Brain microvascular endothelial cell (primary cell): ENCODE results near the gene CNN2.

Experiments
- DNase-seq: peaks from one replicate; pipeline ENCODE4 v3.0.0-alpha.2; 2020
- H3K27ac ChIP-seq: fragments of 250-450 bp; sonication (Bioruptor Pico); 2 replicates; pipeline ENCODE4 v1.5.1; 2020; ENCODE audit warnings: mild to moderate bottlenecking, moderate library complexity
- H3K27me3 ChIP-seq: fragments of 250-450 bp; sonication (Bioruptor Pico); replicated peaks from 2 replicates; pipeline ENCODE4 v1.5.1; 2020; ENCODE audit warnings: mild to moderate bottlenecking
- H3K36me3 ChIP-seq: fragments of 250-450 bp; sonication (Bioruptor Pico); replicated peaks from 2 replicates; pipeline ENCODE4 v1.5.1; 2020; ENCODE audit warnings: mild to moderate bottlenecking
- H3K4me3 ChIP-seq: 2 replicates; pipeline ENCODE4 v1.5.1; 2011; ENCODE audit warnings: low read depth, mild to moderate bottlenecking, control low read depth, low read length, moderate library complexity
- in situ Hi-C: cut with HindIII; loops from 2 replicates; pipeline ENCODE4 v1.10.0; 2017; ENCODE audit warnings: low sequenced_read_pairs, low pct_ligation_motif_present
- TF ChIP-seq, protein P1 (sequence below): IDR thresholded peaks from 2 replicates; pipeline ENCODE4 v1.5.1; 2011; ENCODE audit warnings: low read depth, mild to moderate bottlenecking, moderate library complexity, low read length, control low read depth, inconsistent platforms; ENCODE audit errors: missing control alignments

The CNN2 gene

DNA sequence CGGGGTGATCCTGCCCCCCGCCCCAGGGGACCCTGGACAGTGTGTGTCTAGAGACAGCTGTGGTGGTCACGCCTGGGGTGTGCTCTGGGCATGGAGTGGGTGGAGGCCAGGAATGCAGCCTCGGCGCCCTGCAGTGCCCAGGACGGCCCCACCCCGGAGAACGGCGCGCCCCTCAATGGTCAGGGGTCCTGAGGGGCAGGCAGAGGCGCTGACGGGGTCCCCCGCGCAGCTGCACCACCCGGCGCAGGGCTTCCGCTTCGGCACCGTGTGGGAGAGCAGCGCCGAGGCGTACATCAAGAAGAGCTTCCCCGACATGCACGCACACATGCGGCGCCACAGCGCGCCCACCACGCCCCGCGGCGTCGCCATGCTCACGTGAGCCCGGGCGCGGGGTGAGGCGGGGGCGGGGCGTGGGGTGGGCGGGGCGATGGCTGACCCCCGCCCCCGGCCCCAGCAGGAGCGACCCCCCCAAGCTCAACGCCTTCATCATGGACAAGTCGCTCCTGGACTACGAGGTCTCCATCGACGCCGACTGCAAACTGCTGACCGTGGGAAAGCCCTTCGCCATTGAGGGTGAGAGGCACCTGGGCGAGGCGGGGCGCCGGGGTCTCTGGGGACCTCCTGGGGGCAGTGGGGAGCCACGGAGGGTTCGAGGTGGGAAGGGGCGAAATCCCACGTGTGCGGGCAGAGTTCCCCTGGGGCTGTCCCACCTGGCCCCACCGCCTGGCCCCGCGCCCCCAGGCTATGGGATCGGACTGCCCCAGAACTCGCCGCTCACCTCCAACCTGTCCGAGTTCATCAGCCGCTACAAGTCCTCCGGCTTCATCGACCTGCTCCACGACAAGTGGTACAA lies 18.8 kb upstream of the CNN2 start:
- in situ Hi-C loops: no loop called here
- Histone ChIP-seq H3K27ac (no peak overlapping the region), H3K27me3 (no peaks in the 10 kb centered on the region), H3K36me3 (peaks cover 29% of the 10 kb centered on the region), H3K4me3 (no peak overlapping the region)
- TF ChIP-seq, protein P1, sequence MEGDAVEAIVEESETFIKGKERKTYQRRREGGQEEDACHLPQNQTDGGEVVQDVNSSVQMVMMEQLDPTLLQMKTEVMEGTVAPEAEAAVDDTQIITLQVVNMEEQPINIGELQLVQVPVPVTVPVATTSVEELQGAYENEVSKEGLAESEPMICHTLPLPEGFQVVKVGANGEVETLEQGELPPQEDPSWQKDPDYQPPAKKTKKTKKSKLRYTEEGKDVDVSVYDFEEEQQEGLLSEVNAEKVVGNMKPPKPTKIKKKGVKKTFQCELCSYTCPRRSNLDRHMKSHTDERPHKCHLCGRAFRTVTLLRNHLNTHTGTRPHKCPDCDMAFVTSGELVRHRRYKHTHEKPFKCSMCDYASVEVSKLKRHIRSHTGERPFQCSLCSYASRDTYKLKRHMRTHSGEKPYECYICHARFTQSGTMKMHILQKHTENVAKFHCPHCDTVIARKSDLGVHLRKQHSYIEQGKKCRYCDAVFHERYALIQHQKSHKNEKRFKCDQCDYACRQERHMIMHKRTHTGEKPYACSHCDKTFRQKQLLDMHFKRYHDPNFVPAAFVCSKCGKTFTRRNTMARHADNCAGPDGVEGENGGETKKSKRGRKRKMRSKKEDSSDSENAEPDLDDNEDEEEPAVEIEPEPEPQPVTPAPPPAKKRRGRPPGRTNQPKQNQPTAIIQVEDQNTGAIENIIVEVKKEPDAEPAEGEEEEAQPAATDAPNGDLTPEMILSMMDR: no peak
- DNase-seq: no peak

DNA sequence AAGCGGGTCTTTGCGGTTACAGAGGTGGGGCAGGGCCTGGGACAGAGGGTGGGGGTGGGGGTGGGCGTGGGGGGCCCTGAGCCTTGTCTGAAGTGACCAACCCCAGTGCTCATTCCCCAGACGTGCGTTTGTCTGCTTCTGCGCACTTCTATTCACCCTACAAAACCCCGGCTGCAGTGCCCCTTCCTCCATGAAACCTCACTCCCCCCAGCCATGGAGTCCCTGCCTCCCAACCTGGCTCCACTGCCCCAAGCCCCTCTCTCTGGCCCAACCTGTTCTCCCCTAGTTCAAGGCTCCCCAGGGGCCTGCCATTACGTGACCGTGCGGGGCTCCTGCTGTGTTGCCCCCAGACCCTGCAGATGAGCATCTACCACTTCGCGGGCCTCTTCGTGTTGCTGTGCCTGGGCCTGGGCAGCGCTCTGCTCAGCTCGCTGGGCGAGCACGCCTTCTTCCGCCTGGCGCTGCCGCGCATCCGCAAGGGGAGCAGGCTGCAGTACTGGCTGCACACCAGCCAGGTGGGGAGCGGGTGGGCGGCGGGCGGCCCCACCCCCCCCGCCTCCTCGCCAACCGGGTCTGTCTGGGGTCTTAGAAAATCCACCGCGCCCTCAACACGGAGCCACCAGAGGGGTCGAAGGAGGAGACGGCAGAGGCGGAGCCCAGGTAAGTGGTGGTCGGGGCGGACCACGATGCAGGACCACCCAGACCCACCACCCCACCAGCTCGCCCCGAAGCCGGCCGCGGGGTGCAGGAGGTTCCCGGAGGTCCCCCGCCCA lies 18.0 kb upstream of the CNN2 start:
- TF ChIP-seq, protein P1: no peak
- H3K4me3 ChIP-seq: no peak overlapping the region
- H3K27me3 ChIP-seq: no peaks in the 10 kb centered on the region
- in situ Hi-C loops: no loop called here
- H3K27ac ChIP-seq: no peak overlapping the region
- peaks cover 32% of the 10 kb centered on the region for H3K36me3 ChIP-seq
- no peak for DNase-seq

GRCh38 chr19:1009041-1009980 lies 17.1 kb upstream of the CNN2 start:
- Histone ChIP-seq H3K27ac (no peak overlapping the region), H3K27me3 (no peaks in the 10 kb centered on the region), H3K36me3 (peaks cover 33% of the 10 kb centered on the region), H3K4me3 (no peak overlapping the region)
- in situ Hi-C loops: no loop called here
- TF ChIP-seq, protein P1: no peak
- no peak for DNase-seq

DNA sequence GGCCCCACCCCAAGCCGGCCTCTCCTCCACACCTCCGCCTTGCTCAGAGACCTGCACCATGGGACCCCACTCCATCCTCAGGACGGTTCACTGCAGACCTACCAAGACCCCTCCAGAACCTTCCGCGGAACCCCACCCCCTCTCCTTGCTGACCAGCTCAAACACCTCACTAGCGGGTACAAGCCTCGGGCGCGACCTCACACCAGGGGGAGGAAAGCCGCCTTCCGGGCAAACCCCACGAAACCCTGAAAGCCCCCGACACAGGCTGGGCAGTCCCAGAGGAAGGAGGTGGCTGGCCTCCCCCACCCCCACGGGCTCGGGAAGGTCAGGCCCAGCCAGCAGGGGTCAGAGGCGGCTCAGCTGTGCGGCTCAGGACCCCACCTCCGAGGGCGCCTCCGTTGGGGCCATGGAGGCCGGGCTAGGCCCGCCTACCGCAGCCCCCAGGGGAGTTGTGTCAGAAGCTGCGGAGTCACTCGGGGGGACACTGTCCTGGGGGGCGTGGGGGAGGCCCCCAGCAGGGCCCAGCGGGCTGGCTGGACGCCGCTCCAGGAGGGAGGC lies 16.3 kb upstream of the CNN2 start:
- TF ChIP-seq, protein P1: no peak
- DNase-seq: no peak
- H3K27ac ChIP-seq: no peak overlapping the region
- peaks cover 33% of the 10 kb centered on the region for H3K36me3 ChIP-seq
- in situ Hi-C loops: no loop called here
- H3K27me3 ChIP-seq: no peaks in the 10 kb centered on the region
- no peak overlapping the region for H3K4me3 ChIP-seq
